ENCODE results near the gene SH3PXD2A. TPM values are rescaled to one million over a fixed set of nuclear protein-coding genes. Genes with fewer than 3 reads are reported as not detected.

Gene SH3PXD2A
- total RNA-seq, 1 experiment from 2014 or later = 4.5 TPM

DNA sequence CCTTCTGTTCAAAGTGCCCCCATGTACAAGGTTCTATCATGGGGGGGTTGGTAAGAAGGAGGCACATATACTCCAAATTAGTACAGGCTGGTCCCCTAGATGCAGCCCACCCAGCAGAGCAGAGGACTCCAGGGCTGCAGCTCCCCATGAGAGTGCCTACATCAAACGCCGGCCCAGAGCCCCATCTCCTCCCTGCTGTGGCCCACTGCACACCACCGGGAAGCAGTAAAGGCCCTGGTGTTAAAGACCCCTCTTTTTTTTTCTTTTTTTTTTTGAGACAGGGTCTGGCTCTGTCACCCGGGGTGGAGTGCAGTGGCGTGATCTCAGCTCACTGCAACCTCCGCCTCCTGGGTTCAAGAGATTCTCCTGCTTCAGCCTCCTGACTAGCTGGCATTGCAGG lies 47.4 kb downstream of the SH3PXD2A start:
- no peak overlapping the region for H3T11ph ChIP-seq (ENCODE audit: low read length)
- H3K4me1 ChIP-seq (ENCODE audit: insufficient read depth, low read length) = peaks cover 2% of the 10 kb centered on the region; the same call in 1 of the 2 replicates
- H3K79me1 ChIP-seq (ENCODE audit: insufficient read depth, low read depth, low read length, poor library complexity, severe bottlenecking) = no peaks in the 10 kb centered on the region
- no peak overlapping the region for H3K56ac ChIP-seq (ENCODE audit: insufficient read length, low read depth, low read length)
- no peak overlapping the region for H2BK15ac ChIP-seq (ENCODE audit: low read depth, low read length)
- DNase-seq = no peak
- H3K18ac ChIP-seq (ENCODE audit: insufficient read length, low read depth, low read length) = no peak overlapping the region
- no peak overlapping the region for H2BK5ac ChIP-seq (ENCODE audit: insufficient read length, low read length)
- no peak overlapping the region for H2BK20ac ChIP-seq (ENCODE audit: low read depth, low read length, poor library complexity, severe bottlenecking)
- no peaks in the 10 kb centered on the region for H3K79me2 ChIP-seq (ENCODE audit: insufficient read depth, low read length)
- no peak overlapping the region for H3K4ac ChIP-seq (ENCODE audit: low read depth, low read length)
- H4K5ac ChIP-seq (ENCODE audit: insufficient read length, low read depth, low read length) = no peak overlapping the region
- no peaks in the 10 kb centered on the region for H3K23me2 ChIP-seq (ENCODE audit: insufficient read length, low read depth, low read length, poor library complexity, severe bottlenecking)
- no peak overlapping the region for H3K4me2 ChIP-seq (ENCODE audit: insufficient read depth, insufficient read length, low read length)
- H4K8ac ChIP-seq (replicated peaks; ENCODE audit: insufficient read length, low read depth, low read length) = no peak overlapping the region
- H3K9ac ChIP-seq (ENCODE audit: extremely low read depth, insufficient read length, low read length) = no peak overlapping the region
- no peak overlapping the region for H4K91ac ChIP-seq (ENCODE audit: insufficient read length, low read depth, low read length)
- WGBS (ENCODE audit: extremely low coverage, insufficient read length, low lambda C conversion rate) = no CpG with 5 or more reads among the region's 6 CpGs
- H3K14ac ChIP-seq (ENCODE audit: insufficient read depth, low read length) = no peak overlapping the region
- H3K23ac ChIP-seq (ENCODE audit: insufficient read length, low read depth, low read length) = no peak overlapping the region
- no peak overlapping the region for H2AK5ac ChIP-seq (ENCODE audit: insufficient read length, low read length)
- no peaks in the 10 kb centered on the region for H3K9me3 Mint-ChIP-seq
- no peaks in the 10 kb centered on the region for H4K20me1 ChIP-seq (ENCODE audit: control insufficient read depth, insufficient read depth, insufficient read length)
- H2BK120ac ChIP-seq (ENCODE audit: low read depth, low read length, poor library complexity, severe bottlenecking) = no peak overlapping the region
- H2AFZ ChIP-seq (ENCODE audit: low read length) = no peak overlapping the region
- H3K27me3 ChIP-seq (ENCODE audit: insufficient read depth, low read length) = no peaks in the 10 kb centered on the region
- TF ChIP-seq, protein P1, sequence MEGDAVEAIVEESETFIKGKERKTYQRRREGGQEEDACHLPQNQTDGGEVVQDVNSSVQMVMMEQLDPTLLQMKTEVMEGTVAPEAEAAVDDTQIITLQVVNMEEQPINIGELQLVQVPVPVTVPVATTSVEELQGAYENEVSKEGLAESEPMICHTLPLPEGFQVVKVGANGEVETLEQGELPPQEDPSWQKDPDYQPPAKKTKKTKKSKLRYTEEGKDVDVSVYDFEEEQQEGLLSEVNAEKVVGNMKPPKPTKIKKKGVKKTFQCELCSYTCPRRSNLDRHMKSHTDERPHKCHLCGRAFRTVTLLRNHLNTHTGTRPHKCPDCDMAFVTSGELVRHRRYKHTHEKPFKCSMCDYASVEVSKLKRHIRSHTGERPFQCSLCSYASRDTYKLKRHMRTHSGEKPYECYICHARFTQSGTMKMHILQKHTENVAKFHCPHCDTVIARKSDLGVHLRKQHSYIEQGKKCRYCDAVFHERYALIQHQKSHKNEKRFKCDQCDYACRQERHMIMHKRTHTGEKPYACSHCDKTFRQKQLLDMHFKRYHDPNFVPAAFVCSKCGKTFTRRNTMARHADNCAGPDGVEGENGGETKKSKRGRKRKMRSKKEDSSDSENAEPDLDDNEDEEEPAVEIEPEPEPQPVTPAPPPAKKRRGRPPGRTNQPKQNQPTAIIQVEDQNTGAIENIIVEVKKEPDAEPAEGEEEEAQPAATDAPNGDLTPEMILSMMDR (conservative IDR thresholded peaks at IDR 0.05) = no peak
- no peaks in the 10 kb centered on the region for H3K9me3 ChIP-seq (ENCODE audit: control insufficient read depth, low read depth, low read length)
- H3K36me3 Mint-ChIP-seq (ENCODE audit: insufficient read depth in 1 of 3, low read depth in 3 of 3) = no peaks in the 10 kb centered on the region; a peak in 1 of 7 replicates
- no peak overlapping the region for H2BK12ac ChIP-seq (ENCODE audit: insufficient read length, low read depth, low read length)
- H3K4me3 Mint-ChIP-seq = no peak overlapping the region
- no peak overlapping the region for H3K27ac Mint-ChIP-seq
- no peaks in the 10 kb centered on the region for H3K27me3 Mint-ChIP-seq (ENCODE audit: low read depth)
- H3K27ac ChIP-seq (ENCODE audit: insufficient read length, low read depth, low read length) = no peak overlapping the region
- peaks cover 19 to 25% of the 10 kb centered on the region in 2 experiments for H3K4me1 Mint-ChIP-seq

All from H9 (cell line).